Fibroblast of the aortic adventitia (primary cell): Measurements from ENCODE around the gene RIMOC1. TPM values are rescaled to one million over a fixed set of nuclear protein-coding genes. Genes with fewer than 3 reads are reported as not detected.

Experiments used
- DNase-seq: peaks from one replicate; pipeline ENCODE4 v3.0.0-alpha.2; 2010; ENCODE audit warnings: low read depth
- H3K4me3 ChIP-seq: 2 replicates; pipeline ENCODE4 v1.5.1; 2011; ENCODE audit warnings: low read depth, mild to moderate bottlenecking, control low read depth, low read length, moderate library complexity
- total RNA-seq: library from RNA; depleted of rRNA; stranded (reverse); fragments of >200 nt; gene quantifications from 2 replicates; pipeline ENCODE4 v1.2.3, GENCODE V29; 2012; ENCODE audit warnings: low replicate concordance
- TF ChIP-seq, protein P1 (sequence below): IDR thresholded peaks from 2 replicates; pipeline ENCODE4 v1.5.1; 2011; ENCODE audit warnings: mild to moderate bottlenecking, low read length, control low read depth, inconsistent platforms; ENCODE audit not compliant: insufficient read depth

RIMOC1 gene
- total RNA-seq, 1 donor: 40.9 TPM

DNA sequence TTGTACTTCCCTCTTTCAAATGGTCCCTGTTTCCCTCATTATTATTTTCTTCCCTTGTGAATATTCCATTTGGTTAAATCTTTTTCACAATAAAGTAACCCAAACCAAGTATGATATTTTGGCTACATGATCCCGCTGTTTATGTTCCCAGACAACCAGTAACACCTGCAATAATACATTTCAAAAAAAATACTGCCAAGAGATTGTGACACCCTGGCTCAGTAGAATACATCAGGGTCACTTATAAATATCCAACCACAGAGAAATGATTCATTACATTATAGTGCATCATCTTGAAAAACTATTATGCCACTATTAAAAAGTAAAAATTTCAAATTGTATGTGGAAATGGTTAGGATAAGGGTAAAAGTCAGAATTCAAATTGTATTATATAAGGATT lies 26.7 kb upstream of the RIMOC1 start:
- TF ChIP-seq, protein P1, sequence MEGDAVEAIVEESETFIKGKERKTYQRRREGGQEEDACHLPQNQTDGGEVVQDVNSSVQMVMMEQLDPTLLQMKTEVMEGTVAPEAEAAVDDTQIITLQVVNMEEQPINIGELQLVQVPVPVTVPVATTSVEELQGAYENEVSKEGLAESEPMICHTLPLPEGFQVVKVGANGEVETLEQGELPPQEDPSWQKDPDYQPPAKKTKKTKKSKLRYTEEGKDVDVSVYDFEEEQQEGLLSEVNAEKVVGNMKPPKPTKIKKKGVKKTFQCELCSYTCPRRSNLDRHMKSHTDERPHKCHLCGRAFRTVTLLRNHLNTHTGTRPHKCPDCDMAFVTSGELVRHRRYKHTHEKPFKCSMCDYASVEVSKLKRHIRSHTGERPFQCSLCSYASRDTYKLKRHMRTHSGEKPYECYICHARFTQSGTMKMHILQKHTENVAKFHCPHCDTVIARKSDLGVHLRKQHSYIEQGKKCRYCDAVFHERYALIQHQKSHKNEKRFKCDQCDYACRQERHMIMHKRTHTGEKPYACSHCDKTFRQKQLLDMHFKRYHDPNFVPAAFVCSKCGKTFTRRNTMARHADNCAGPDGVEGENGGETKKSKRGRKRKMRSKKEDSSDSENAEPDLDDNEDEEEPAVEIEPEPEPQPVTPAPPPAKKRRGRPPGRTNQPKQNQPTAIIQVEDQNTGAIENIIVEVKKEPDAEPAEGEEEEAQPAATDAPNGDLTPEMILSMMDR: no peak
- H3K4me3 ChIP-seq: no peak overlapping the region
- no peak for DNase-seq

DNA sequence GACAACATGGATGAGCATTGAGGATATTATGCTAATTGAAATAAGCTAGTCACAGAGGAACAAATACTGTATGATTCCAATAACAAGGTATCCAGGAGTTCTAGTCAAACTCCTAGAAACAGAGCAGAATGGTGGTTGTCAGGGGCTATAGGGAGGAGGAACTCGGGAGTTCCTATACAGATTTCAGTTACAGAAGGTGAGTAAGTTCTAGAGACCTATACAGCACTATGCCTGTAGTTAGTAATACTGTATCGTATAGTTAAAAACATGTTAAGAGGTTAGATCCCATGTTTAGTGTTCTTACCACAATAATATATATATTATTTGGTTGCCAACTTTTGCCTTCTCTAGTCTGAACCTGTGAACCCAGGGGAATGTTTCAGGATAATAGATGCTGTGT lies 26.0 kb upstream of the RIMOC1 start:
- TF ChIP-seq, protein P1: no peak
- no peak overlapping the region for H3K4me3 ChIP-seq
- no peak for DNase-seq

- TF ChIP-seq, protein P1: no peak
- DNase-seq: no peak
- no peak overlapping the region for H3K4me3 ChIP-seq
Measured at GRCh38 chr5:41878643-41879478, 25.3 kb upstream of the RIMOC1 start.

DNA sequence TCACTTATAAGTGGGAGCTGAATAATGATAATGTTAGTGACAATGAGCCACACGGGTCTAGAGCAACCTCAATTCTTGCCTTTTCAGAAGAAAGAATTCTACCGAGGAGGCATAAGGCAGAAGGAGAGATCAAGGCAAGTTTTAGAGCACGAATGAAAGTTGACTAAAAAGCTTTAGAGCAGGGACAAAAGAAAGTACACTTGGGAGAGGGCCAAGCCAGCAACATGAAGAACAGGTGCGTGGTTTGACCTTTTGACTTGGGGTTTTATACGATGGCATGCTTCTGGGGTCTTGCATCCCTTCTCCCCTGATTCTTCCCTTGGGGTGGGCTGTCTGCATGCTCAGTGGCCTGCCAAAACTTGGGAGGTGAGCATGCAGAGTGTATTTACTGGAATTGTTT lies 21.4 kb upstream of the RIMOC1 start:
- H3K4me3 ChIP-seq: no peak overlapping the region
- TF ChIP-seq, protein P1: no peak
- no peak for DNase-seq

GRCh38 chr5:41883243-41883642 lies 20.9 kb upstream of the RIMOC1 start:
- no peak overlapping the region for H3K4me3 ChIP-seq
- DNase-seq: no peak
- TF ChIP-seq, protein P1: no peak

GRCh38 chr5:41883936-41884335 lies 20.2 kb upstream of the RIMOC1 start:
- TF ChIP-seq, protein P1: no peak
- no peak overlapping the region for H3K4me3 ChIP-seq
- DNase-seq: no peak

- TF ChIP-seq, protein P1: no peak
- DNase-seq: no peak
- no peak overlapping the region for H3K4me3 ChIP-seq
Measured at GRCh38 chr5:41885286-41885685, 18.9 kb upstream of the RIMOC1 start.
